GM12878 (cell line): ENCODE measurements around the gene CDC6. TPM values are rescaled to one million over a fixed set of nuclear protein-coding genes. Genes with fewer than 3 reads are reported as not detected.

ENCODE experiments used
- ATAC-seq: fragments of 200-7000 bp; cut with Tn5 transposase; 3 replicates; pipeline ENCODE4 v1.9.1; 2020; ENCODE audit warnings: mild to moderate bottlenecking, moderate library complexity
- BruUV-seq: library from RNA; stranded (reverse); fragments of 400-500 nt; replicated peaks from 2 replicates; lab custom pipeline; 2021; lab: Mats Ljungman, UMichigan
- CTCF ChIA-PET: fragments of 300-600 bp; sonication (Branson Sonifier 250); formaldehyde crosslinking; extraction: SDS; loops from one replicate; lab custom pipeline; 2021; ENCODE audit warnings: inconsistent platforms; lab: Yijun Ruan, JAX
- POLR2A ChIA-PET: fragments of 350-600 bp; formaldehyde crosslinking; extraction: SDS; loops from one replicate; lab custom pipeline; 2021; ENCODE audit warnings: inconsistent platforms; lab: Charles Lee
- RAD21 ChIA-PET: fragments of 300-600 bp; sonication (Branson Sonifier 250); formaldehyde crosslinking; loops from one replicate; lab custom pipeline; 2023; ENCODE audit warnings: antibody characterized with exemption; ENCODE audit not compliant: unreplicated experiment; lab: Charles Lee
- SMC1A ChIA-PET: fragments of 300-600 bp; sonication (Branson Sonifier 250); formaldehyde crosslinking; loops from one replicate; lab custom pipeline; 2023; ENCODE audit not compliant: unreplicated experiment, uncharacterized antibody; lab: Charles Lee
- DNase-seq: peaks from one replicate; pipeline ENCODE4 v3.0.0-alpha.2; 2011; ENCODE audit warnings: low read depth, low spot score
- FAIRE-seq: peaks from 3 replicates; lab custom pipeline; 2011; peaks lifted over from hg19 to GRCh38; lab: Jason Lieb, UNC
- H2AFZ ChIP-seq: 2 replicates; pipeline ENCODE4 v1.6.0; 2011; ENCODE audit warnings: low read depth, low read length, control low read depth; ENCODE audit not compliant: control insufficient read depth
- H3K27ac ChIP-seq: 2 replicates; pipeline ENCODE4 v1.5.1; 2011; ENCODE audit warnings: control low read depth; ENCODE audit not compliant: control insufficient read depth, insufficient read depth
- H3K27me3 ChIP-seq, 2 experiments: replicated peaks in 1 of 2; 2 replicates each; pipeline versions ENCODE4 v1.6.0 to v1.6.1; 2011; ENCODE audit warnings: low read length in 1 of 2; ENCODE audit not compliant: control insufficient read depth in 2 of 2, insufficient read depth in 2 of 2
- H3K36me3 ChIP-seq, 2 experiments: 2 replicates each; pipeline ENCODE4 v1.5.1; 2011; ENCODE audit warnings: low read length in 1 of 2; ENCODE audit not compliant: control insufficient read depth in 2 of 2, insufficient read depth in 2 of 2
- H3K4me1 ChIP-seq: 2 replicates; pipeline ENCODE4 v1.6.1; 2011; ENCODE audit warnings: mild to moderate bottlenecking, low read length, moderate library complexity, mixed read lengths; ENCODE audit not compliant: control insufficient read depth, insufficient read depth
- H3K4me2 ChIP-seq: 2 replicates; pipeline ENCODE4 v1.6.0; 2011; ENCODE audit warnings: control low read depth; ENCODE audit not compliant: control insufficient read depth, insufficient read depth
- H3K4me3 ChIP-seq: fragments of 200-600 bp; sonication (generic); 2 replicates; pipeline ENCODE4 v1.5.1; 2016
- H3K79me2 ChIP-seq: 2 replicates; pipeline ENCODE4 v1.6.0; 2011; ENCODE audit warnings: low read length; ENCODE audit not compliant: control insufficient read depth, insufficient read depth
- H3K9ac ChIP-seq: 2 replicates; pipeline ENCODE4 v1.8.0; 2011; ENCODE audit warnings: low read length, control low read depth, mixed read lengths; ENCODE audit not compliant: control insufficient read depth, insufficient read depth
- H3K9me3 ChIP-seq: replicated peaks from 3 replicates; pipeline ENCODE4 v1.5.1; 2011; ENCODE audit warnings: mild to moderate bottlenecking, low read length; ENCODE audit not compliant: control insufficient read depth, insufficient read depth
- H4K20me1 ChIP-seq: 2 replicates; pipeline ENCODE4 v1.6.0; 2011; ENCODE audit not compliant: control insufficient read depth, insufficient read depth
- CHD2 ChIP-seq: IDR thresholded peaks from 2 replicates; pipeline ENCODE4 v1.6.1; 2011; ENCODE audit warnings: low read depth, low read length, improper control_type of control experiment, borderline replicate concordance
- CREB1 ChIP-seq: IDR thresholded peaks from 2 replicates; pipeline ENCODE4 v1.6.1; 2012; ENCODE audit warnings: low read depth, mild to moderate bottlenecking, inconsistent platforms
- IKZF1 ChIP-seq: fragments of 450-650 bp; conservative IDR thresholded peaks from 2 replicates; pipeline ENCODE4 v1.6.1; 2017; ENCODE audit warnings: antibody characterized with exemption, mild to moderate bottlenecking
- SRF ChIP-seq, 2 experiments: IDR thresholded peaks; 2 replicates each; pipeline ENCODE4 v1.6.1; 2011; ENCODE audit warnings: low read depth in 2 of 2, low read length in 2 of 2, mild to moderate bottlenecking in 1 of 2, moderate library complexity in 1 of 2
- STAT3 ChIP-seq: IDR thresholded peaks from 2 replicates; pipeline ENCODE4 v1.6.1; 2011; ENCODE audit warnings: low read depth, low read length, improper control_type of control experiment
- WGBS: methylation state at CpG from one replicate; pipeline ENCODE4 v1.1.6; 2016; ENCODE audit warnings: low lambda C conversion rate; ENCODE audit not compliant: insufficient replicate concordance, insufficient coverage; ENCODE audit errors: missing lambda C conversion rate; 5-methylcytosine and 5-hydroxymethylcytosine counted together
- in situ Hi-C: fragments of 300-500 bp; cut with MboI; formaldehyde crosslinking; loops from 9 replicates; pipeline ENCODE4 v1.14.3; 2018; ENCODE audit warnings: mixed read lengths
- intact Hi-C: fragments of 100-400 bp; cut with micrococcal nuclease; formaldehyde crosslinking; loops from one replicate; pipeline ENCODE4 v1.14.2; 2022; ENCODE audit not compliant: unreplicated experiment
- polyA plus RNA-seq, 11 experiments: library from polyadenylated mRNA; depleted of rRNA in 4 of 11; unstranded in 6 of 11; stranded (reverse) in 5 of 11; fragments of >200 nt; fragmentation: Nextera tagmentation in 4 of 11; fragmentation: Illumina TruSeq in 1 of 11; extraction: Ambion mirVana in 4 of 11; extraction: Trizol in 1 of 11; gene quantifications; 1 replicate in 1 of 11; 2 replicates in 10 of 11; pipeline versions ENCODE4 v1.2.1 to v1.2.3, GENCODE V29; 2011 to 2016; ENCODE audit warnings: inconsistent platforms in 2 of 11, missing spikeins in 2 of 11, low read depth in 1 of 11
- total RNA-seq, 4 experiments: library from RNA; depleted of rRNA in 3 of 4; stranded (reverse); fragments of >200 nt in 3 of 4; fragmentation: Illumina TruSeq in 1 of 4; extraction: Trizol in 1 of 4; gene quantifications; 2 replicates each; pipeline versions ENCODE4 v1.2.1 to v1.2.3, GENCODE V29; 2013 to 2021
- TF ChIP-seq, protein P1 (sequence below): fragments of 450-650 bp; IDR thresholded peaks from 2 replicates; pipeline ENCODE4 v1.6.1; 2016; ENCODE audit warnings: mild to moderate bottlenecking

The CDC6 gene
- total and polyA plus RNA-seq, 10 of the 15 experiments (the other 5 are each of a cell fraction or from before 2014, with no cell fraction given) = 13.3 to 60.9 (median 47.6) TPM

DNA sequence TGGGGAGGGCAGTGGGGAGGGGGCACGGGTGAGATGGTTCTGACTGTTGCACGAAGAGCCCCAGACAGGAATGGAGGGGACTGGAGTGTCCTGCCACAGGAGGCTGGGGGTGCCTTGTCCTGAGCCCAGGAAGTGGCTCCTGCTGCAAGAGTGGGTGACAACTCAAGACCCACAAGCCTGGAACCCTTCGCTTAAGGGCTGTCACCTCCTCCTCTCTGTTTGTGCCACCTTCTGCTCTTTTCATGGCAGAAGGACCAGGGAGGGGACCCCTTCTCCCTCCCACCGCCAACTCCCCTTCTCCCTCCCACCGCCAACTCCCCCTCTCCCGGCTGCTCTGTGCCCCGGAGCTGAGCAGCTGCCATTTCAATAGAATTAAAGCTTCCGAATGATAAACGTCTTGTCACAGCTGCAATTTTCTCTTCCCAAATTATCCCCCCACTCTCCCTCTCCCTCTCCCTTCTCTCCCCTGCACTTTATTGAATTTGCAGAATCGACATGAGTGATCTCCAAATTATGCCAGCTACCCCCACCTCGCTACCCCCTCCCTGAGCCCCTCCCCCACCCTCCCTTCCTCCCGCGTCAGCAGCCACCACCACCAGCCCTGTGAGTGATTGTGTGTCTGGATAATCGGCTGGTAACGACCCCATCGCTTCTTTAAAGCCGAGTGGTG is 63.1 kb downstream of the CDC6 start:
- TSS peak; percentile 49 for BruUV-seq
- ChIA-PET RAD21 (interaction anchor here (0.7 to 8.2 kb wide), 3 partner anchors 12 to 46 kb away, joined by 3 to 271 read pairs (median 4); partner anchors contain the start of gene RARA), POLR2A (interaction anchor here (1.0 kb wide), 1 partner anchor 43 kb away, joined by 3 read pairs; no protein-coding TSS in a partner anchor), CTCF (interaction anchor here (0.8 to 9.1 kb wide), 3 partner anchors 9 to 50 kb away, joined by 3 to 311 read pairs (median 5); partner anchors contain the start of gene RARA), SMC1A (interaction anchor here (5.3 kb wide), 1 partner anchor 47 kb away, joined by 142 read pairs; no protein-coding TSS in a partner anchor)
- no peak for FAIRE-seq
- Histone ChIP-seq H3K27ac (no peak overlapping the region), H3K4me2 (no peak overlapping the region), H3K79me2 (peaks cover 11% of the 10 kb centered on the region), H3K27me3 (no peaks in the 10 kb centered on the region), H3K9ac (no peak overlapping the region), H3K9me3 (no peaks in the 10 kb centered on the region), H3K36me3 (peaks cover 18 to 54% of the 10 kb centered on the region in 2 experiments), H3K4me1 (peaks cover 21% of the 10 kb centered on the region), H4K20me1 (no peaks in the 10 kb centered on the region), H3K4me3 (no peak overlapping the region), H2AFZ (no peak overlapping the region)
- DNase-seq = no peak
- ATAC-seq = no peak
- in situ Hi-C loops (loop anchor here (5.0 kb wide), 1 partner anchor 49 kb away; no protein-coding TSS in a partner anchor), intact Hi-C loops (no loop called here)
- 89% methylated on average over 6 of the region's 17 CpGs for WGBS
- TF ChIP-seq STAT3 = no peak
- TF ChIP-seq IKZF1 = no peak
- no peak for TF ChIP-seq SRF (IDR thresholded peaks at IDR 0.05; ENCODE audit: low read depth in 2 of 2, low read length in 2 of 2)
- no peak for TF ChIP-seq CHD2
- TF ChIP-seq, protein P1, sequence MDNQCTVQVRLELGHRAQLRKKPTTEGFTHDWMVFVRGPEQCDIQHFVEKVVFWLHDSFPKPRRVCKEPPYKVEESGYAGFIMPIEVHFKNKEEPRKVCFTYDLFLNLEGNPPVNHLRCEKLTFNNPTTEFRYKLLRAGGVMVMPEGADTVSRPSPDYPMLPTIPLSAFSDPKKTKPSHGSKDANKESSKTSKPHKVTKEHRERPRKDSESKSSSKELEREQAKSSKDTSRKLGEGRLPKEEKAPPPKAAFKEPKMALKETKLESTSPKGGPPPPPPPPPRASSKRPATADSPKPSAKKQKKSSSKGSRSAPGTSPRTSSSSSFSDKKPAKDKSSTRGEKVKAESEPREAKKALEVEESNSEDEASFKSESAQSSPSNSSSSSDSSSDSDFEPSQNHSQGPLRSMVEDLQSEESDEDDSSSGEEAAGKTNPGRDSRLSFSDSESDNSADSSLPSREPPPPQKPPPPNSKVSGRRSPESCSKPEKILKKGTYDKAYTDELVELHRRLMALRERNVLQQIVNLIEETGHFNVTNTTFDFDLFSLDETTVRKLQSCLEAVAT = no peak
- TF ChIP-seq CREB1 = no peak
